ENCODE measurements around the gene TRNP1. TPM values are rescaled to one million over a fixed set of nuclear protein-coding genes. Genes with fewer than 3 reads are reported as not detected.
A peak's percentile ranks its signal among the peaks of the same experiment; 100 is the strongest.
"Not testable (repeated sequence)": the region's sequence is repeated elsewhere in the genome, so short reads cannot be mapped to it uniquely, and the experiment has no call there.

The TRNP1 gene
- 22.4 and 27.0 TPM in 2 replicates for total RNA-seq (2014; rRNA removed)
- 16.7 TPM for polyA plus RNA-seq (2012)

GRCh38 chr1:26993237-26994019 is at the start of gene TRNP1:
Gene TRNP1 (plus strand): TSS chr1:26993692. CDS start chr1:26993787, 95 bp downstream.
- peak; percentile 62 for DNase-seq (ENCODE audit: low read depth)

- no peak for DNase-seq (ENCODE audit: low read depth)
Observed at GRCh38 chr1:26945138-26945537, 48.4 kb upstream of the TRNP1 start.

- DNase-seq (ENCODE audit: low read depth): no peak
Observed at GRCh38 chr1:26945728-26946127, 47.8 kb upstream of the TRNP1 start.

GRCh38 chr1:26946270-26946669 is 47.2 kb upstream of the TRNP1 start:
- no peak for DNase-seq (ENCODE audit: low read depth)

- DNase-seq (ENCODE audit: low read depth): not testable (repeated sequence)
Observed at GRCh38 chr1:26948725-26949057, 44.8 kb upstream of the TRNP1 start.

GRCh38 chr1:26949266-26949925 is 44.1 kb upstream of the TRNP1 start:
- DNase-seq (ENCODE audit: low read depth): no peak

GRCh38 chr1:26949926-26950319 is 43.6 kb upstream of the TRNP1 start:
- no peak for DNase-seq (ENCODE audit: low read depth)

- no peak for DNase-seq (ENCODE audit: low read depth)
Observed at GRCh38 chr1:26950602-26951001, 42.9 kb upstream of the TRNP1 start.

GRCh38 chr1:26951216-26951615 is 42.3 kb upstream of the TRNP1 start:
- DNase-seq (ENCODE audit: low read depth): no peak

GRCh38 chr1:26951821-26952497 is 41.5 kb upstream of the TRNP1 start:
- no peak for DNase-seq (ENCODE audit: low read depth)

- no peak for DNase-seq (ENCODE audit: low read depth)
Observed at GRCh38 chr1:26953374-26953773, 40.1 kb upstream of the TRNP1 start.

- no peak for DNase-seq (ENCODE audit: low read depth)
Observed at GRCh38 chr1:26956321-26956720, 37.2 kb upstream of the TRNP1 start.

- no peak for DNase-seq (ENCODE audit: low read depth)
Observed at GRCh38 chr1:26957306-26957705, 36.2 kb upstream of the TRNP1 start.

- DNase-seq (ENCODE audit: low read depth): no peak
Observed at GRCh38 chr1:26959270-26959669, 34.2 kb upstream of the TRNP1 start.

GRCh38 chr1:26959722-26960624 is 33.5 kb upstream of the TRNP1 start, which contains the start of gene KDF1:
Gene KDF1 (minus strand): TSS chr1:26960468. CDS start chr1:26952380, 8,088 bp downstream.
- no peak for DNase-seq (ENCODE audit: low read depth)

GRCh38 chr1:26960625-26960966 is 32.9 kb upstream of the TRNP1 start:
- no peak for DNase-seq (ENCODE audit: low read depth)

GRCh38 chr1:26961826-26962225 is 31.7 kb upstream of the TRNP1 start:
- DNase-seq (ENCODE audit: low read depth): peak; percentile 93

GRCh38 chr1:26965213-26965612 is 28.3 kb upstream of the TRNP1 start:
- no peak for DNase-seq (ENCODE audit: low read depth)

- no peak for DNase-seq (ENCODE audit: low read depth)
Observed at GRCh38 chr1:26965628-26966027, 27.9 kb upstream of the TRNP1 start.

- DNase-seq (ENCODE audit: low read depth): no peak
Observed at GRCh38 chr1:26970810-26971209, 22.7 kb upstream of the TRNP1 start.

- no peak for DNase-seq (ENCODE audit: low read depth)
Observed at GRCh38 chr1:26971590-26971989, 21.9 kb upstream of the TRNP1 start.

GRCh38 chr1:26972390-26972789 is 21.1 kb upstream of the TRNP1 start:
- DNase-seq (ENCODE audit: low read depth): peak; percentile 53

Data from LHCN-M2 (cell line).